HG03108 (cell line): Measurements from ENCODE around the gene MBNL3.
A peak's percentile ranks its signal among the peaks of the same experiment; 100 is the strongest.

ENCODE experiments used
- ATAC-seq: cut with Tn5 transposase; IDR thresholded peaks from one replicate; pipeline ENCODE4 v1.9.1; 2021; ENCODE audit warnings: moderate library complexity; ENCODE audit not compliant: unreplicated experiment

The MBNL3 gene, protein sequence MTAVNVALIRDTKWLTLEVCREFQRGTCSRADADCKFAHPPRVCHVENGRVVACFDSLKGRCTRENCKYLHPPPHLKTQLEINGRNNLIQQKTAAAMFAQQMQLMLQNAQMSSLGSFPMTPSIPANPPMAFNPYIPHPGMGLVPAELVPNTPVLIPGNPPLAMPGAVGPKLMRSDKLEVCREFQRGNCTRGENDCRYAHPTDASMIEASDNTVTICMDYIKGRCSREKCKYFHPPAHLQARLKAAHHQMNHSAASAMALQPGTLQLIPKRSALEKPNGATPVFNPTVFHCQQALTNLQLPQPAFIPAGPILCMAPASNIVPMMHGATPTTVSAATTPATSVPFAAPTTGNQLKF

DNA sequence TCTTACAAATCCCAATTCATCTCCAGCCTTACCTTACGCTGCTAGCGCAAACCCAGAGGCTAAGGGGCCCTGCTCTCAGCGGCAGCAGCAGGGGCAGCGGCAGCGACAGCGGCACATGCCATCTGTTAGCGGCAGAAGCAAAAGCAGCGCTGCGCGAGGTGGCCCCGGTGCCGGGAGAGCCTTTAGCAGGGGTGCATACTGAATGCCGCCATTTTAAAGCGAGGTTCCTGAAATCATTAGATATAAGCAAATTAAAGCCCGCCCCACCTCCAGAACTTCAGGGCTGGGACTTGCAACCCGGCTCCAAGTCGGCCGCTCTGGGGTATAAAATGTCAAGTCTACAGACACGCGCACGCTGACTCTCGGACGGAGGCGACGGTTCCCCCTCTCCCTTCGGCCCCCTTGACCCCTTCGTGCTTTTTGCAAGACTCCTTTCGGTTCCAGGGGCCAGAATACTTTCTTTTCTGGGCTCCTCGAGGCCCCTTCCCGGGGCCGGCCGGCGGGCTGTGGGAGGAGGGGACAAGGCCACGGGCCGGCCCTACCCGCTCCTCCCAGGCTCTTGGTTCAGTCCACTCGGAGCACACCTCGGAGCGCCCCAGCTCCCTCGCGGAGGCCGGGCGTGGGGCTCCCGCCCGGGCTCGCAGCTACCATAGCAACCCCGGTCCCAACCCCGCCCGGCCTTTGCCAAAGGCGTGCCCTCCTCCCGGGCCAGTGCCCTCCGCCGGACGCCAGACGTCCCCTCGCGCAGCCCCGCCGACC is at the start of gene MBNL3:
Gene MBNL3, minus strand, starts transcription at position 220 of the 759 bp plus-strand sequence. CDS start 49,427 bp downstream, outside the sequence.
- ATAC-seq: peak; percentile 35

GRCh38 chrX:132533409-132533808 is 44.6 kb upstream of the MBNL3 start:
- ATAC-seq: no peak

- ATAC-seq: no peak
Observed at GRCh38 chrX:132532913-132533312, 44.1 kb upstream of the MBNL3 start.

- ATAC-seq: no peak
Observed at GRCh38 chrX:132532097-132532496, 43.3 kb upstream of the MBNL3 start.

DNA sequence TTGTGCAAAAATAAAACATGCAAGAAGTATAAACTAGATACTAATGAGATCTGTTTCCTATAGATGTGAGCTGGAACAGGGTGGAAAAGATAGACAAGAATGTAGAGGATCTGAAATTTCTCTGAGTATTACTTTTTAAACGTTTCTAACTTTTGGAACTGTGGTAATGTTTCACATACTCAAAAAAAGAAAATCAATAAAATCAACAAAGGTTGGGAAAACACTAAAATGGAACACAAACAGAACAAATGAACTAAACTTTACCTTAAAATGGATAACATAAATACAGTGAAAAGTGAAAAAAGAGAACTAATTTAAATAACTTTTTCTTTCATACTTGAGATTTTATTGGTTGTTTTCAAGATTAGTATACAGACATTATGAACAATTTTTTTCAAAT is 32.0 kb upstream of the MBNL3 start:
- ATAC-seq: no peak

DNA sequence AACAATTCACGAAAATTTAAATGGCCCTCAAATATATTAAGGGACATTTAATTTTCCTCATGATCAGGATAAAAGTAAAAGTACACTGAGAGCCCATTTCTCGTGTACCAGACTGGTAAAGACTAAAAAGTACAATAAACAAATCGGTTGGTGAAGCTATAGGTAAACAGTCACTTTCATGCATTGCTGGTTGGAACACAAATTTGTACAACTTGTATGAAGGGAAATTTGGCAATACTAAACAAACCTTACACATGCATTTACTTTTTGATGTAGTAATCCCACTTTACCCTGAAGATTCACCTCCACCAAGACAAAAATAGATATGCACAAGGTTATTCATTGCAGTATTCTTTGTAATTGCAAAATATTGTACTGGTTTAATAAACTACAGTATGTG is 31.4 kb upstream of the MBNL3 start:
- no peak for ATAC-seq

DNA sequence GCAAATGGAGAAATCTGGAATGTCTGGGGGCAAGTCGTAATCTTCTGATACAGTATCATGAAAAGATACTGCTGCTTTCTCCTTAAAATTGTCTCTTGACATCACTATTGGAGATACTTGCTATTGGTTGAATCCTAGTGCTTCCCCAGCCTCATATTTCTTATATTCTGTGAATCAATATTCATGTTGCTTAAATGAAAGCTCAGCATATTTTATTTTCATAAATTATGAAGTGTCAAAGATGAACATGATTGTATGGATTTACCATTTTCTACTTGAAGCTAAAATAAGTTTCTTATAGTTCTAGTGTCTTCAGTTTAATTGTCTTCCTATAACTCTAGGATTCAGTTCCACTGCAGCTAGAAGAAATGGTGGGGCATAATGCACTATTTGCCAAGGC is 29.6 kb upstream of the MBNL3 start:
- ATAC-seq: no peak

DNA sequence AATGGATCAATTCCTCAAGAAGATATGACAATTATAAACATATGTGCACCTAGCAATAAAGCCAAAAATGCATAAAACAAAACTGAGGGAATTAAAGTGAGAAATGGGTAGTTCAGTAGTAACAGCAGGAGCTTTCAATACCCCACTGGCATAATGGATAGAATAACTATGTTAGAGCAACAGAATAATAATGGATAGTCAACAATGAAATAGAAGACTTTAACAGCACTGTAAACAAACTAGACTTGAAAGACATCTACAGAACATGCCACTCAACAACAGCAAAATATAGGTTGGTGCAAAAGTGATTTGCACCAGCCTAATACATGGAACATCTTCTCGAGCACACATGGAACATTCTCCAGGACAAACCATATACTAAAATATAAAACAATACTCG is 20.0 kb upstream of the MBNL3 start:
- no peak for ATAC-seq

- no peak for ATAC-seq
Observed at GRCh38 chrX:132505116-132505515, 16.3 kb upstream of the MBNL3 start.

GRCh38 chrX:132504417-132504816 is 15.6 kb upstream of the MBNL3 start:
- no peak for ATAC-seq

- no peak for ATAC-seq
Observed at GRCh38 chrX:132501606-132502005, 12.8 kb upstream of the MBNL3 start.

DNA sequence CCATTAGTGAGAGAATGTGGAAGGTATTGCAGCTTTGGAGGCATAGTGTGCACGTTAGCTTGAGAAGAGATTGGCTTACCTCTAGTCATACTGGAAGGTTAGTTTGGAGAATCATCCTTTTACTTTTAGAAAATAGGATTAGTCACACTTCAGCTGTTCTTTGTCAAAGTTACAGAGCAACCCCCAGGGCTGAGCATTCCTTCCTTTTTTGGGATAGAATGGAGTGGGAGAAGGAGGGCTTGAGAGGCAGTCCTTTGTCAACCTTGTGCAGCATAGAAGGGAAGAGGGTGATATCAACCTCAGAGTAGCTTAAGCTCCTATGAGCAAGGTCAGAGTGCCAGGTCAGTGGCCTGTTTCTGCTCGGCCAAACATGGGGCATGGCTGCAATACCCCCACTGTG is 8.6 kb upstream of the MBNL3 start:
- no peak for ATAC-seq

DNA sequence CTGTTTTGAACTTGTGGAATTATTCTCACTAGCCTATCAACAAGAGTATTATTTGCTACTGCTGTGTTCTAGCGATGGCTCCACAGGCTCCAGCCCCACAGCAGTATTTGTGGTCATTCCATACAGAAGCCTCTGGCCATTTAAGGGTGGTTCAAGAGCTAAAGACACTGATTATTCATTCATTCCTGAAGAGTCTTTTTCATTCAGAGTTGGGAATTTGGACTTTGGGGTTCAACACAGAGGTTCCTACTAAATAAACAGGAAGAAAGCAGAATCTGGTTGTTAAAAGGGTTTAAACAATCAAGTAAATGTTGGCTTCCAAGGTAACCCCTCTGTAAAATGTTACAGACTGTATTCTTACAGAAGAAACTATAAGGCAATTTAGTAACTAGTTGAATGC is 4.3 kb upstream of the MBNL3 start:
- no peak for ATAC-seq

DNA sequence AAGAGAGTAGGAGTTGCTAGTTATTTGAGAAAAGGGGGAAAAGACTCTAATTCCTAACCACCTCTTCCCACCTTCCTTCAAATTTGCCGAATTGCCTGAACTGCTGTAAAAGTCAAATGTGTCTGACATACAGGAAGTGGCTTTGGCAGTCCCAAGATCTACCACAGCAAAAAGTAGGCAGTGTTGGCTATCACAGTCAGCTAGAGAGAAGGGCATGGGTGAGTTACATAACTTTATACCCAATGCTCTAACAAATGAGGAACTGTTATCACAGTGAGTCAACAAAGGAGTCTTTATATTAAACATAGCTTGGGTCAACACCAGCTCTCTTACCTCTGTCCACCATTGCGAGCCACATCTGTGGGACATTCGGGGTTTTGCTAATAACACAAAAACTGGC is 2.4 kb upstream of the MBNL3 start:
- ATAC-seq: peak; percentile 44

- ATAC-seq: peak; percentile 33
Observed at GRCh38 chrX:132489578-132490419, 961 bp upstream of the MBNL3 start.

DNA sequence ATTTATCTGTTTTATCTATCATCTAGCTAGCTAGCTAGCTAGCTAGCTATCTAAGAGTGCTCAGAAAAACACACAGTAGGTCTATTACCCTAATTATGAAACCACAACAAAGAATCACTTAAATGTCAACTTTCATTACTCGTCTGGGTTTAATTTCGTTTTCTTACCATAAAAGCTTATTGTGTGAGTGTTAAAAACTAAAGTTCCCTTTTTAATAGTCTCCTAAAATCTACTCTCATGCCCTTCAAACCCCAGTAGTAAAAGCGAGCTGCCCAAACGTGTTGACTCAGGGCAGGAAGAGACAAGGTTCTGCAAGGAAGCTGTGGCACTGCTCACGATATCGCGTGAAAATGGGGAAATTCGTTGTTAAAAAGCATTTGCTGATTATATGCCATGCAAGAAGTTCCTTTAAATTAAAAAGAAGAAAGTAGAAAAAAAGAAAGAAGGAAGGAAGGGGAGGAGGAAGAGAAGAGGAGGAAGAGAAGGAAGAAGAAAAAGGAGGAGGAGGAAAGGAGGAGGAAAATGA is 595 bp downstream of the MBNL3 start:
- ATAC-seq: no peak

- ATAC-seq: no peak
Observed at GRCh38 chrX:132486599-132487178, 2.1 kb downstream of the MBNL3 start.

DNA sequence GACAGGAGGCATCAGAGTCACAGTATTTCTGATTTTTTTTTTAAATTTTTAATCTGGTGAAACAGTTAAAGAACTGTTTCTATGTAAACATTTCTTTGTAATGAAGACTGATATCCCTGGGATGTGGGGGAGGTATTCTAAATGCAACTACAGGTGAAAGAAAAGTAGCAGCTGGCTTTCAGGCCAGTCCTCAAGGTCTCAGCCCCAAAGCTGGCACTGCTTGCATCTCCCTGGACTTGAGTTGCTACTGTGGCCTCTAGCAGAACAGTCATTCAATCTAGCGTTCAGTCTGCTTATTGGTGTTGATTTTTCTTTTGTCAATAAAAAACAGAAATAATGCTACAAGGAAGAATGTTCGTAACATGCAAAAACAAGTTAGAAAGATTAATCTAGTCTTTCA is 4.9 kb downstream of the MBNL3 start:
- no peak for ATAC-seq

- no peak for ATAC-seq
Observed at GRCh38 chrX:132483488-132483887, 5.3 kb downstream of the MBNL3 start.

DNA sequence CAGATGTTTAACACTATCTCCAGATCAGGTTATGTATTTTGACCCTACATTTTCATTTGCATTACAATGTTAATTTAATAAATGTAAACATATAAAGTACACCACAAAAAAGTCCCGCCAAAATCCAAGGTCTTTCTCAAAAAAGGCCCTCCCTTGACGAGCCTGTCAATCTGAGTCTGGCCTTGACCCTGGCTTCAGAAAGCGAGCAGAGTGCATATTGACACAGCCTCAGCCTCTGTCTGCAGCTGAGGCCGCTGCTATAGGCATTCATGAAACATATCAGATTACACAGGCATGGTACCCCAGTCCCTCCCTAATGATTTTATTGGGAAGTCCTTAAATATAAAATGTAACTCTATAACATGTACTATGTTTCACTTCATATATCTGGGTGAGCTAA is 6.2 kb downstream of the MBNL3 start:
- no peak for ATAC-seq

DNA sequence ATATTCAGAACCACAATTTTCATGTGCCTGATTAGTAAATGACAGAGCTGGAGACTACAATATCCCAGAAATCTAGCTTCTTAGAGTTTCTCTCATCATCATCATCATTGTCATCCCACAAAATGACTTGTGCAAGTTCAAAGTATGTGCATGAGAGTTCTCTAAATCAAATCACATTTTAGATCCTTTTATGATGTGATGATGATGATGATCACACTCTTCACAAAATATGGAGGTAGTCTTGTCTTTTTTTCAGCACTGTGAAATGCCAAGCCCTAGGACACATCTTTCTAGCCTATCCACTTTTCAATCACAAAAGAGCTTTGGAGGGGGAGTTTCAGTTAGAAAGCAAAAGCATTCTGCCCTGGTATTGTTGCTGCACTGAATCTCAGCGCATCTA is 7.4 kb downstream of the MBNL3 start:
- ATAC-seq: no peak
